HG03354 (cell line): ENCODE measurements around the gene PLEKHA5.

Source experiments
- ATAC-seq: cut with Tn5 transposase; IDR thresholded peaks from one replicate; pipeline ENCODE4 v1.9.1; 2021; ENCODE audit warnings: mild to moderate bottlenecking; ENCODE audit not compliant: unreplicated experiment, poor library complexity, severe bottlenecking

Gene PLEKHA5

GRCh38 chr12:19196959-19197630, 67.6 kb downstream of the PLEKHA5 start:
- ATAC-seq = no peak

- ATAC-seq = no peak
These were observed 68.7 kb downstream of the PLEKHA5 start for GRCh38 chr12:19198272-19198671.

GRCh38 chr12:19199332-19199731, 69.8 kb downstream of the PLEKHA5 start:
- ATAC-seq = no peak

GRCh38 chr12:19200261-19200660, 70.7 kb downstream of the PLEKHA5 start:
- no peak for ATAC-seq

GRCh38 chr12:19201661-19202060, 72.1 kb downstream of the PLEKHA5 start:
- no peak for ATAC-seq

GRCh38 chr12:19203013-19203412, 73.5 kb downstream of the PLEKHA5 start:
- no peak for ATAC-seq

GRCh38 chr12:19203539-19204506, 74.3 kb downstream of the PLEKHA5 start:
- ATAC-seq = no peak

GRCh38 chr12:19205120-19205519, 75.6 kb downstream of the PLEKHA5 start:
- no peak for ATAC-seq

GRCh38 chr12:19206493-19207077, 77.1 kb downstream of the PLEKHA5 start:
- ATAC-seq = no peak

- ATAC-seq = no peak
These were observed 78.9 kb downstream of the PLEKHA5 start for GRCh38 chr12:19208456-19208855.

- ATAC-seq = no peak
These were observed 80.1 kb downstream of the PLEKHA5 start for GRCh38 chr12:19209661-19210060.

GRCh38 chr12:19211802-19212201, 82.3 kb downstream of the PLEKHA5 start:
- no peak for ATAC-seq

- ATAC-seq = no peak
These were observed 82.7 kb downstream of the PLEKHA5 start for GRCh38 chr12:19212245-19212644.

- no peak for ATAC-seq
These were observed 84.5 kb downstream of the PLEKHA5 start for GRCh38 chr12:19214020-19214419.

- no peak for ATAC-seq
These were observed 85.6 kb downstream of the PLEKHA5 start for GRCh38 chr12:19215115-19215514.

GRCh38 chr12:19217446-19217845, 87.9 kb downstream of the PLEKHA5 start:
- no peak for ATAC-seq

- ATAC-seq = no peak
These were observed 90.7 kb downstream of the PLEKHA5 start for GRCh38 chr12:19220205-19220604.

GRCh38 chr12:19220852-19221466, 91.4 kb downstream of the PLEKHA5 start:
- no peak for ATAC-seq

GRCh38 chr12:19222558-19222957, 93.0 kb downstream of the PLEKHA5 start:
- ATAC-seq = no peak

GRCh38 chr12:19223018-19223417, 93.5 kb downstream of the PLEKHA5 start:
- no peak for ATAC-seq
